A673 (cell line): ENCODE results near the gene YDJC. TPM values are rescaled to one million over a fixed set of nuclear protein-coding genes. Genes with fewer than 3 reads are reported as not detected.

Source experiments
- BruUV-seq: library from RNA; stranded (reverse); fragments of 400-500 nt; replicated peaks from 2 replicates; lab custom pipeline; 2021; lab: Mats Ljungman, UMichigan
- CTCF ChIA-PET: fragments of 300-600 bp; sonication (Branson Sonifier 250); formaldehyde crosslinking; loops from one replicate; lab custom pipeline; 2022; ENCODE audit warnings: antibody characterized with exemption; lab: Charles Lee
- POLR2A ChIA-PET: fragments of 300-600 bp; sonication (Branson Sonifier 250); formaldehyde crosslinking; loops from one replicate; lab custom pipeline; 2022; ENCODE audit warnings: antibody characterized with exemption; ENCODE audit not compliant: low non-redundant PET; lab: Charles Lee
- DNase-seq: peaks from one replicate; pipeline ENCODE4 v3.0.0-alpha.2; 2015; ENCODE audit warnings: low spot score
- H3K27ac ChIP-seq: fragments of 200-600 bp; sonication (generic); 2 replicates; pipeline ENCODE4 v1.5.1; 2016; ENCODE audit warnings: mixed run types, low read depth, mild to moderate bottlenecking, mixed read lengths, antibody characterized with exemption, low read length; ENCODE audit not compliant: poor library complexity, severe bottlenecking
- H3K27me3 ChIP-seq: fragments of 200-600 bp; sonication (generic); replicated peaks from 2 replicates; pipeline ENCODE4 v1.6.1; 2017; ENCODE audit warnings: mixed run types, low read depth, mild to moderate bottlenecking, mixed read lengths, antibody characterized with exemption, low read length; ENCODE audit not compliant: insufficient read depth, poor library complexity
- H3K36me3 ChIP-seq: fragments of 200-600 bp; sonication (generic); 2 replicates; pipeline ENCODE4 v1.6.1; 2016; ENCODE audit warnings: mixed run types, mild to moderate bottlenecking, mixed read lengths, antibody characterized with exemption, low read length; ENCODE audit not compliant: insufficient read depth, poor library complexity, severe bottlenecking
- H3K4me1 ChIP-seq: fragments of 200-600 bp; sonication (generic); 2 replicates; pipeline ENCODE4 v1.6.1; 2017; ENCODE audit warnings: mixed run types, mild to moderate bottlenecking, mixed read lengths, antibody characterized with exemption, low read length; ENCODE audit not compliant: insufficient read depth, poor library complexity, severe bottlenecking
- H3K4me3 ChIP-seq: fragments of 200-600 bp; sonication (generic); 2 replicates; pipeline ENCODE4 v1.5.1; 2016; ENCODE audit warnings: low read depth, mixed run types, mild to moderate bottlenecking, mixed read lengths, low read length; ENCODE audit not compliant: poor library complexity, severe bottlenecking
- H3K9me3 ChIP-seq: fragments of 200-600 bp; sonication (generic); 2 replicates; pipeline ENCODE4 v1.6.1; 2016; ENCODE audit warnings: mixed run types, low read depth, mild to moderate bottlenecking, mixed read lengths, antibody characterized with exemption, low read length; ENCODE audit not compliant: poor library complexity, severe bottlenecking
- EZH2 ChIP-seq: fragments of 200-600 bp; sonication (generic); IDR thresholded peaks from 2 replicates; pipeline ENCODE4 v1.6.1; 2017; ENCODE audit warnings: borderline replicate concordance, low read depth, mild to moderate bottlenecking, mixed read lengths, antibody characterized with exemption, low read length; ENCODE audit not compliant: poor library complexity, severe bottlenecking
- intact Hi-C: fragments of 100-400 bp; cut with micrococcal nuclease; formaldehyde crosslinking; loops from one replicate; pipeline ENCODE4 v1.10.0; 2022; ENCODE audit not compliant: unreplicated experiment
- total RNA-seq: library from RNA; stranded (reverse); gene quantifications from 2 replicates; pipeline ENCODE4 v1.2.3, GENCODE V29; 2021
- TF ChIP-seq, protein P1 (sequence below): fragments of 300-800, 200-600 bp; sonication (generic); conservative IDR thresholded peaks from 2 replicates; pipeline ENCODE4 v1.5.1; 2017; ENCODE audit warnings: low read depth, mild to moderate bottlenecking, antibody characterized with exemption, low read length, moderate library complexity, mixed read lengths

The YDJC gene
- total RNA-seq, 1 experiment from 2014 or later: 33.8 TPM

DNA sequence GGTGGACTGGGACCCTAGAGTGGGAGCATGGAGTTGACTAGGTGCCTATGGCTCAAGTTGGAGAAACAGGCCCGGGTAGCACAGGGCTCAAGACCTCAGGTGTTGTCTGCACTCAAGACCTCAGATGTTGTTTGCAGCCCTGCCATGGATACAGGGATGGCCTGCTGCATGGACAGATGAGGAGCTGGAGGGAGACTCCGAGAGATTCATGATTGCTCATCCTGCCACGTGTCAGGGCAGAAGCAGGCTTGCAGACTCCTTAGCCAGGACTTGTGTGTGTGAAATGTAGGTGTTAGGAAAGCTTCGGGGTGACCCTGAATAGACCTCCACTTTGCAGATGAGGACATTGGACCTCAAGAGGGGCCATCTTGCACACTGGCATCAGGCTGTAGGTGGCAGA, 3.7 kb upstream of the YDJC start:
- CTCF ChIA-PET: no interaction called here
- TF ChIP-seq EZH2: no peak
- TF ChIP-seq, protein P1, sequence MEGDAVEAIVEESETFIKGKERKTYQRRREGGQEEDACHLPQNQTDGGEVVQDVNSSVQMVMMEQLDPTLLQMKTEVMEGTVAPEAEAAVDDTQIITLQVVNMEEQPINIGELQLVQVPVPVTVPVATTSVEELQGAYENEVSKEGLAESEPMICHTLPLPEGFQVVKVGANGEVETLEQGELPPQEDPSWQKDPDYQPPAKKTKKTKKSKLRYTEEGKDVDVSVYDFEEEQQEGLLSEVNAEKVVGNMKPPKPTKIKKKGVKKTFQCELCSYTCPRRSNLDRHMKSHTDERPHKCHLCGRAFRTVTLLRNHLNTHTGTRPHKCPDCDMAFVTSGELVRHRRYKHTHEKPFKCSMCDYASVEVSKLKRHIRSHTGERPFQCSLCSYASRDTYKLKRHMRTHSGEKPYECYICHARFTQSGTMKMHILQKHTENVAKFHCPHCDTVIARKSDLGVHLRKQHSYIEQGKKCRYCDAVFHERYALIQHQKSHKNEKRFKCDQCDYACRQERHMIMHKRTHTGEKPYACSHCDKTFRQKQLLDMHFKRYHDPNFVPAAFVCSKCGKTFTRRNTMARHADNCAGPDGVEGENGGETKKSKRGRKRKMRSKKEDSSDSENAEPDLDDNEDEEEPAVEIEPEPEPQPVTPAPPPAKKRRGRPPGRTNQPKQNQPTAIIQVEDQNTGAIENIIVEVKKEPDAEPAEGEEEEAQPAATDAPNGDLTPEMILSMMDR: no peak
- H3K4me3 ChIP-seq: no peak overlapping the region
- POLR2A ChIA-PET: no interaction called here
- intact Hi-C loops: no loop called here
- H3K9me3 ChIP-seq: no peaks in the 10 kb centered on the region
- no peak overlapping the region for H3K27ac ChIP-seq
- H3K27me3 ChIP-seq: no peaks in the 10 kb centered on the region
- no TSS peak for BruUV-seq
- DNase-seq: no peak
- peaks cover 7% of the 10 kb centered on the region for H3K4me1 ChIP-seq
- H3K36me3 ChIP-seq: no peaks in the 10 kb centered on the region

DNA sequence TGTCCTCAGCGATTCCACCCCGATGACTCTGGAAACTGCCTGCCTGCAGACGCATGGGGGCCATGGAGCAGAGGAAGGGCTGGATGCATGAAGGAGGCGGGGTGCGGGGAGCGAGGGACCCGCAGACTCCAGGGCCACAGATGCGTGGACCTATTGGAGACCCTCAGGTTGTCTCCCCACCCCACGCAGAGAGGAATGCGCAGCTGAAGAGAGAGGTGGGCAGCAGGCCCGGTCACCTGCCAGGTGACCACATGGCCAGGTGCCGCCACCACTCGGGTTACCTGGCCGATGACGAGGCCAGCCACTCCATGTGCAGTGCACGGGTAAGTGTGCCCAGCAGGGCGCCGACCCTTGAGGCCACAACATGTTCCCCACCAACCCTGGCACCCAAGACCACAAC, 3.1 kb upstream of the YDJC start:
- Histone ChIP-seq H3K36me3 (peaks cover 3% of the 10 kb centered on the region), H3K27me3 (no peaks in the 10 kb centered on the region), H3K4me3 (no peak overlapping the region), H3K4me1 (peaks cover 9% of the 10 kb centered on the region), H3K9me3 (no peaks in the 10 kb centered on the region), H3K27ac (no peak overlapping the region)
- TF ChIP-seq, protein P1: no peak
- TF ChIP-seq EZH2: no peak
- no peak for DNase-seq
- CTCF ChIA-PET: interaction anchor here (1.0 kb wide), 2 partner anchors 10 to 14 kb away, joined by 3 to 7 read pairs; no protein-coding TSS in a partner anchor
- POLR2A ChIA-PET: no interaction called here
- BruUV-seq: no TSS peak
- intact Hi-C loops: no loop called here

DNA sequence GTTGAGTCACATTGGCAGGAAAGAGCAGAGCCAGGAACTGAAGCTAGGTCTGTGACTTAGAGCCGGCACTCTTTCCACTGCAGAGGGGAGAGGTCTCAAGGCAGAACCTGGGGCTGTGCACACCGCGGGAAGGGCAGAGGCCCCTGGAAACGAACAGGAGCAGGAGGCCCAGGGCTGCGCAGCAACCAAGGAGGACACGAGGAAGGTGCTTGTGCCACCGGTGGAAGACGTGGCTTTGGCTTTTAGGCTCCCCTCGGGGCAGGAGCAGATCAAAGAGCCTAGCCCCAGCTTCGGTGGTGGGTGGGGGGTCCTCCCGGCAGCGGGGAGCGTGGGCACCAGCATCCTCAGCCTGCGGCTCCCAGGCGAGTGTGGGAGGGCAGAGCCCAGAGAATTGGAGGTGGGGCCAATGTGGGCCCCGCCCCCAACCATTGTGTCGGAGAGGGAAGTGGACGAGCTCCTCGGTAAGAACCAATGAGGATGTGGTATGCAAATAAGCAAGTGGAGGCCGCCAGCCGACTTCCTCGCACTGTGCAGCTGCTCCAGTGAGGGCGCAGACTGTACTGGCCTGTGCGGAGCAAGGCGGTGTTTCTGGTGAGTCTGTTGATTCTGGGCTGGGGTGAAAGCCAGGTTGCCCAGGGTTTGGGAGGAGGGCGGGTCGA, 2.5 kb upstream of the YDJC start, which contains the start of gene CCDC116:
TSS of gene CCDC116 (plus strand) at position 524 of the 659 bp plus-strand sequence. CDS start 422 bp downstream, outside the sequence.
- POLR2A ChIA-PET: no interaction called here
- intact Hi-C loops: no loop called here
- CTCF ChIA-PET: interaction anchor here (1.0 kb wide), 2 partner anchors 10 to 15 kb away, joined by 3 to 7 read pairs; no protein-coding TSS in a partner anchor
- Histone ChIP-seq H3K4me3 (no peak within 1 kb of the TSS), H3K36me3 (peaks cover 7% of the 10 kb centered on the region), H3K27me3 (no peaks in the 10 kb centered on the region), H3K4me1 (peaks cover 9% of the 10 kb centered on the region), H3K9me3 (no peaks in the 10 kb centered on the region), H3K27ac (no peak within 1 kb of the TSS)
- peak; percentile 91 for DNase-seq
- no TSS peak for BruUV-seq
- no peak for TF ChIP-seq EZH2
- TF ChIP-seq, protein P1: no peak
